CD4-positive, alpha-beta memory T cell (primary cell): ENCODE measurements around the gene NGRN. TPM values are rescaled to one million over a fixed set of nuclear protein-coding genes. Genes with fewer than 3 reads are reported as not detected.
"Not testable (repeated sequence)": the region's sequence is repeated elsewhere in the genome, so short reads cannot be mapped to it uniquely, and the experiment has no call there.

Experiments
- CTCF ChIA-PET: fragments of 350-600 bp; sonication (Branson Sonifier 250); formaldehyde crosslinking; loops from one replicate; lab custom pipeline; 2021; ENCODE audit warnings: inconsistent platforms; ENCODE audit not compliant: partially characterized antibody; lab: Charles Lee
- POLR2A ChIA-PET: fragments of 350-600 bp; sonication (Branson Sonifier 250); formaldehyde crosslinking; loops from one replicate; lab custom pipeline; 2021; ENCODE audit not compliant: partially characterized antibody; lab: Charles Lee
- DNase-seq, 5 donors: peaks; one replicate each; pipeline versions ENCODE4 v3.0.0 to v3.0.0-alpha.2; 2020 to 2022; ENCODE audit warnings: mixed read lengths in 1 of 5
- H3K27ac ChIP-seq: one replicate; pipeline ENCODE4 v1.7.0; 2013; ENCODE audit warnings: low read depth, low read length
- H3K27me3 ChIP-seq: 2 replicates; pipeline ENCODE4 v1.7.0; 2013; ENCODE audit warnings: mild to moderate bottlenecking, low read length, moderate library complexity; ENCODE audit not compliant: insufficient read depth
- H3K36me3 ChIP-seq: 2 replicates; pipeline ENCODE4 v1.7.0; 2013; ENCODE audit warnings: mild to moderate bottlenecking, low read length, moderate library complexity; ENCODE audit not compliant: insufficient read depth
- H3K4me1 ChIP-seq: 2 replicates; pipeline ENCODE4 v1.7.0; 2013; ENCODE audit warnings: mild to moderate bottlenecking, low read length, moderate library complexity; ENCODE audit not compliant: insufficient read depth
- H3K4me3 ChIP-seq, 2 donors: one replicate each; pipeline ENCODE4 v1.7.0; 2013; ENCODE audit warnings: low read length in 2 of 2, mild to moderate bottlenecking in 1 of 2
- H3K9me3 ChIP-seq, 2 donors: one replicate each; pipeline ENCODE4 v1.7.0; 2013; ENCODE audit warnings: low read length in 2 of 2, control low read depth in 1 of 2; ENCODE audit not compliant: control insufficient read depth in 1 of 2
- H3K27ac Mint-ChIP-seq, 7 donors: one replicate each; pipeline ENCODE4 v1.8.0; 2020 to 2021; ENCODE audit warnings: mixed read lengths in 7 of 7, mild to moderate bottlenecking in 6 of 7, inconsistent platforms in 3 of 7, moderate library complexity in 3 of 7
- H3K27me3 Mint-ChIP-seq, 2 donors: one replicate each; pipeline ENCODE4 v1.8.0; 2020 to 2021; ENCODE audit warnings: mixed read lengths in 2 of 2
- H3K36me3 Mint-ChIP-seq, 2 donors: one replicate each; pipeline ENCODE4 v1.8.0; 2020 to 2021; ENCODE audit warnings: mixed read lengths in 2 of 2, inconsistent platforms in 1 of 2, mild to moderate bottlenecking in 1 of 2
- H3K4me1 Mint-ChIP-seq, 4 donors: one replicate each; pipeline ENCODE4 v1.8.0; 2020 to 2021; ENCODE audit warnings: mixed read lengths in 4 of 4, mild to moderate bottlenecking in 1 of 4
- H3K4me3 Mint-ChIP-seq, 8 donors: one replicate each; pipeline ENCODE4 v1.8.0; 2020 to 2021; ENCODE audit warnings: mixed read lengths in 8 of 8, mild to moderate bottlenecking in 7 of 8, moderate library complexity in 6 of 8, inconsistent platforms in 3 of 8
- H3K9me3 Mint-ChIP-seq, 8 donors: one replicate each; pipeline ENCODE4 v1.8.0; 2020 to 2021; ENCODE audit warnings: mixed read lengths in 8 of 8, mild to moderate bottlenecking in 5 of 8, inconsistent platforms in 3 of 8, moderate library complexity in 1 of 8
- intact Hi-C: fragments of 100-400 bp; cut with micrococcal nuclease; formaldehyde crosslinking; loops from one replicate; pipeline ENCODE4 v1.15.1; 2023
- polyA plus RNA-seq, 2 donors: library from polyadenylated mRNA; unstranded; fragments of 300-500 nt; fragmentation: Illumina TruSeq; gene quantifications; one replicate each; pipeline ENCODE4 v1.2.3, GENCODE V29; 2021
- total RNA-seq, 2 experiments: library from RNA; stranded (reverse); gene quantifications; one replicate each; pipeline ENCODE4 v1.2.3, GENCODE V29; 2021

The NGRN gene
- total and polyA plus RNA-seq, 4 experiments from 2014 or later = 42.6 to 59.2 (median 49.4) TPM

GRCh38 chr15:90296316-90296884, 30.9 kb downstream of the NGRN start:
- H3K4me3 Mint-ChIP-seq, H3K4me3 ChIP-seq, H3K9me3 ChIP-seq, H3K27me3 Mint-ChIP-seq, POLR2A ChIA-PET, intact Hi-C loops, H3K36me3 ChIP-seq, H3K36me3 Mint-ChIP-seq, H3K27ac ChIP-seq, H3K9me3 Mint-ChIP-seq, DNase-seq, H3K4me1 ChIP-seq, H3K27me3 ChIP-seq: not testable (repeated sequence)
- CTCF ChIA-PET = interaction anchor here (0.6 to 1.1 kb wide), 3 partner anchors 9 to 24 kb away, joined by 3 to 4 read pairs (median 3); no protein-coding TSS in a partner anchor
- peak overlapping the region in 1 of 7 donors; percentile 64 for H3K27ac Mint-ChIP-seq
- peaks cover 6 to 18% (median 12%) of the 10 kb centered on the region in 4 donors for H3K4me1 Mint-ChIP-seq

- peak overlapping the region in 1 of 7 donors; percentile 53 for H3K27ac Mint-ChIP-seq
- no peaks in the 10 kb centered on the region for H3K36me3 Mint-ChIP-seq
- ChIA-PET CTCF (interaction anchor here (0.6 to 1.1 kb wide), 3 partner anchors 8 to 23 kb away, joined by 3 to 4 read pairs (median 3); no protein-coding TSS in a partner anchor), POLR2A (no interaction called here)
- H3K4me3 ChIP-seq = no peak overlapping the region
- intact Hi-C loops = no loop called here
- no peaks in the 10 kb centered on the region for H3K9me3 Mint-ChIP-seq
- H3K4me3 Mint-ChIP-seq = no peak overlapping the region
- H3K27me3 Mint-ChIP-seq = no peaks in the 10 kb centered on the region
- H3K4me1 ChIP-seq = peaks cover 11% of the 10 kb centered on the region
- no peak for DNase-seq
- H3K4me1 Mint-ChIP-seq = peaks cover 6 to 20% (median 15%) of the 10 kb centered on the region in 4 donors
- H3K27me3 ChIP-seq = no peaks in the 10 kb centered on the region
- no peaks in the 10 kb centered on the region for H3K9me3 ChIP-seq
- no peaks in the 10 kb centered on the region for H3K36me3 ChIP-seq
- no peak overlapping the region for H3K27ac ChIP-seq
Measured at GRCh38 chr15:90297021-90297420, 31.5 kb downstream of the NGRN start.

- Histone ChIP-seq H3K27me3 (no peaks in the 10 kb centered on the region), H3K9me3 (no peaks in the 10 kb centered on the region), H3K36me3 (no peaks in the 10 kb centered on the region), H3K4me1 (peaks cover 7% of the 10 kb centered on the region), H3K4me3 (no peak overlapping the region), H3K27ac (no peak overlapping the region)
- intact Hi-C loops = no loop called here
- Mint-ChIP-seq H3K36me3 (no peaks in the 10 kb centered on the region), H3K4me1 (peaks cover 5 to 20% (median 11%) of the 10 kb centered on the region in 4 donors), H3K9me3 (no peaks in the 10 kb centered on the region), H3K27ac (no peak overlapping the region), H3K27me3 (no peaks in the 10 kb centered on the region), H3K4me3 (no peak overlapping the region)
- DNase-seq = no peak
- CTCF ChIA-PET = interaction anchor here (0.6 to 4.7 kb wide), 16 partner anchors 8 to 733 kb away, joined by 3 to 29 read pairs (median 6); partner anchors contain the start of gene TTLL13
- POLR2A ChIA-PET = interaction anchor here (1.4 kb wide), 1 partner anchor 35 kb away, joined by 5 read pairs; the partner anchor contains the start of gene NGRN
Measured at GRCh38 chr15:90300541-90300940, 35.1 kb downstream of the NGRN start.

- H3K4me1 ChIP-seq = peaks cover 11% of the 10 kb centered on the region
- H3K4me3 Mint-ChIP-seq = peak overlapping the region in 1 of 8 donors; percentile 55
- no peaks in the 10 kb centered on the region for H3K9me3 Mint-ChIP-seq
- H3K4me3 ChIP-seq = no peak overlapping the region
- H3K27ac ChIP-seq = no peak overlapping the region
- H3K36me3 Mint-ChIP-seq = no peaks in the 10 kb centered on the region
- no peaks in the 10 kb centered on the region for H3K9me3 ChIP-seq
- H3K27ac Mint-ChIP-seq = peak overlapping the region in 1 of 7 donors; percentile 70
- POLR2A ChIA-PET = interaction anchor here (1.4 kb wide), 1 partner anchor 35 kb away, joined by 5 read pairs; the partner anchor contains the start of gene NGRN
- CTCF ChIA-PET = interaction anchor here (0.8 to 4.7 kb wide), 26 partner anchors 8 to 733 kb away, joined by 3 to 29 read pairs (median 4); partner anchors contain the start of gene TTLL13
- no peaks in the 10 kb centered on the region for H3K36me3 ChIP-seq
- peaks cover 8 to 24% (median 14%) of the 10 kb centered on the region in 4 donors for H3K4me1 Mint-ChIP-seq
- H3K27me3 Mint-ChIP-seq = no peaks in the 10 kb centered on the region
- DNase-seq = peak; percentile 39 to 55 (median 43)
- H3K27me3 ChIP-seq = no peaks in the 10 kb centered on the region
- intact Hi-C loops = no loop called here
Measured at GRCh38 chr15:90300988-90301706, 35.7 kb downstream of the NGRN start.

- no peaks in the 10 kb centered on the region for H3K27me3 Mint-ChIP-seq
- H3K9me3 Mint-ChIP-seq = no peaks in the 10 kb centered on the region
- DNase-seq = no peak
- intact Hi-C loops = no loop called here
- ChIA-PET CTCF (interaction anchor here (0.8 to 4.7 kb wide), 25 partner anchors 9 to 732 kb away, joined by 3 to 29 read pairs (median 4); partner anchors contain the start of genes CIB1, GDPGP1 and TTLL13), POLR2A (interaction anchor here (1.4 kb wide), 1 partner anchor 36 kb away, joined by 5 read pairs; the partner anchor contains the start of gene NGRN)
- H3K4me3 ChIP-seq = no peak overlapping the region
- no peak overlapping the region for H3K27ac Mint-ChIP-seq
- H3K9me3 ChIP-seq = no peaks in the 10 kb centered on the region
- no peaks in the 10 kb centered on the region for H3K36me3 Mint-ChIP-seq
- H3K36me3 ChIP-seq = no peaks in the 10 kb centered on the region
- peaks cover 15 to 30% (median 21%) of the 10 kb centered on the region in 4 donors for H3K4me1 Mint-ChIP-seq
- no peak overlapping the region for H3K27ac ChIP-seq
- H3K27me3 ChIP-seq = no peaks in the 10 kb centered on the region
- peaks cover 18% of the 10 kb centered on the region for H3K4me1 ChIP-seq
- H3K4me3 Mint-ChIP-seq = no peak overlapping the region
Measured at GRCh38 chr15:90301707-90302300, 36.3 kb downstream of the NGRN start.

- H3K27me3 Mint-ChIP-seq, H3K27ac ChIP-seq, H3K27me3 ChIP-seq, H3K36me3 Mint-ChIP-seq, intact Hi-C loops, H3K9me3 Mint-ChIP-seq, DNase-seq, H3K36me3 ChIP-seq, H3K9me3 ChIP-seq, H3K4me3 ChIP-seq: not testable (repeated sequence)
- peak overlapping the region in 1 of 7 donors; percentile 17 for H3K27ac Mint-ChIP-seq
- ChIA-PET POLR2A (interaction anchor here (1.0 kb wide), 1 partner anchor 71 kb away, joined by 3 read pairs; the partner anchor contains the start of genes CIB1 and GDPGP1), CTCF (interaction anchor here (1.0 to 6.8 kb wide), 5 partner anchors 9 to 71 kb away, joined by 3 to 41 read pairs (median 4); partner anchors contain the start of genes CIB1 and GDPGP1)
- H3K4me1 Mint-ChIP-seq = peaks cover 20 to 40% (median 26%) of the 10 kb centered on the region in 4 donors
- H3K4me3 Mint-ChIP-seq = peak overlapping the region in 1 of 8 donors; percentile 5
- peaks cover 24% of the 10 kb centered on the region for H3K4me1 ChIP-seq
Measured at GRCh38 chr15:90305355-90305754, 39.9 kb downstream of the NGRN start.
